SIG-M5 (cell line): ENCODE measurements around the gene WDR70.
"Not testable (repeated sequence)": the region's sequence is repeated elsewhere in the genome, so short reads cannot be mapped to it uniquely, and the experiment has no call there.

Source experiments
- DNase-seq: peaks from one replicate; lab custom pipeline; 2025; lab: John Stamatoyannopoulos, UW

Gene WDR70

GRCh38 chr5:37454402-37455055 is 75.4 kb downstream of the WDR70 start:
- not testable (repeated sequence) for DNase-seq

GRCh38 chr5:37463191-37464051 is 84.3 kb downstream of the WDR70 start:
- DNase-seq: peak; percentile 52

- DNase-seq: not testable (repeated sequence)
Observed at GRCh38 chr5:37464581-37464980, 85.5 kb downstream of the WDR70 start.

GRCh38 chr5:37469383-37469782 is 90.3 kb downstream of the WDR70 start:
- not testable (repeated sequence) for DNase-seq

GRCh38 chr5:37471666-37472197 is 92.6 kb downstream of the WDR70 start:
- DNase-seq: no peak

DNA sequence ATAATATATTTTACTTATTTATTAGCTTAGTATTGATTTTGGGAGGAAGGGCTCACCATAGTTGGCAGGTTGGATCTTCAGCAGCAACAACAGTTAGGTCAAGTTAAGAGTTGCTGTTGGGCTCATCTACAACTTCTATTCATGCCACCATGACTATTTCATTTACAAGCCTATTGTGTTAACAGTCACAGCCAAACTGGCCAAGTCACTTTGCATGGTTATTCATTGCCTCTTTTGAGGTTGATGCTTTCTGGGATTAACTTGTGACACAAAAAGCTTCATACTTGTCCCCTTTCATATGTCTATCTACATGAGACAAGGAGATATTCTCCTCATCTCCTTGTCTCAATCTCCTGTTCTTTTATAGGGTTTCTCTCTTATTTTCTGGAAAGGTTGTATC is 98.3 kb downstream of the WDR70 start:
- DNase-seq: no peak

DNA sequence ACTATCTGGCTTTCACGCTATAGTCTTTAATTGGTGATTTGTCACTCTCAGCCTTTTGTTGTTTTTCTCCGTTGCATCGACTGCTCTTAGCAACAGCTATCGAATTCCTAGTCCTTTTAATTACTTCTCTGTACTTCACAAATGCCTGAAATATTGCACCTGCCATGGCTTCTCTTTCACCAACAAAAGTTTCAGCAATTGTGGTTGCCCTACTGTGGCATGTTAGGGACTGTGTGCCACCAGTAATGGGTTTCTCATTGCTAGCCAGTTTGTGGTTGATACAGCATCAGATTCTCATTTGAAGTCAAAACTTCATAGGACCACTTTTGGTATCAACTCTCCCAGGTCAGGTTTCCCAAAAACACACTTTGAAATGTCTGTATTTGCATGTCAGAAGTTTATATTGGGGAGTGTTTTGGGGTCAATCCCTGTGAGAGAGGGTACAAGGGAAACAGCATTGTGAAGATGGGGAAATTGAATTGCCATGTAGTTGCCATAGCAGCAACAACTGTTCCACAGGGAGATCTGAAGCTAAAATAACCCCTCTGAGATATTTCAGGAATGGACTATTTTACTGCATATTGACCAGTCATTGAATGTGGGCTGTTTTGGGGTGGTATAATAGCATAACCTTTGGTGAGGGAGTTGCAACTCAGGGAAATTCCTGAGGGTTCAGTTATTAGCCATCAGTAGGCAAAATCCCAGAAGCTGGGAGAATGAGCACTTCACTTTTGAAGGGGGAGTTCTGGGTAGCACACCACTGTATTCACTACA is 99.2 kb downstream of the WDR70 start:
- DNase-seq: no peak

- DNase-seq: not testable (repeated sequence)
Observed at GRCh38 chr5:37481395-37481794, 102.3 kb downstream of the WDR70 start.

- DNase-seq: no peak
Observed at GRCh38 chr5:37490120-37490810, 111.1 kb downstream of the WDR70 start.

- DNase-seq: no peak
Observed at GRCh38 chr5:37490931-37491330, 111.8 kb downstream of the WDR70 start.

- no peak for DNase-seq
Observed at GRCh38 chr5:37492778-37493555, 113.8 kb downstream of the WDR70 start.

DNA sequence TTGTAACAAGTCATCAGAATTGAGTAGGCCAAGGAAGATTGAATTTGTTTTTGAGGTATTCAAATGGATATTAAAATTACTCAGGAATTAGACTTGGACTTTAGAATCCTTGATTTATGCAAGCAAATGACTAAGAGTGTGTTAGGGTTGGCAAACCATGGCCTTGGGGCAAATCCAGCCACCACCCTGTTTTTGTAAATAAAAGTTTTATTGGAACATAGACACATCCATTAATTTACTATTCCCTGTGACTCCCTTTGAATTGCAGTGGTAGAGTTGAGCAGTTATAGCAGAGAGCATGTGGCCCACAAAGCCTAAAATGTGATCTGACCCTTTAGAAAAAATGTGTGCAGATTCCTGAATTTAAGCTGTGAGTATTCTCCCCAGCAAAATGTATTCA is 115.6 kb downstream of the WDR70 start:
- no peak for DNase-seq

GRCh38 chr5:37495210-37495609 is 116.1 kb downstream of the WDR70 start:
- DNase-seq: no peak

- no peak for DNase-seq
Observed at GRCh38 chr5:37495668-37496347, 116.7 kb downstream of the WDR70 start.

GRCh38 chr5:37496902-37497445 is 117.9 kb downstream of the WDR70 start:
- no peak for DNase-seq

DNA sequence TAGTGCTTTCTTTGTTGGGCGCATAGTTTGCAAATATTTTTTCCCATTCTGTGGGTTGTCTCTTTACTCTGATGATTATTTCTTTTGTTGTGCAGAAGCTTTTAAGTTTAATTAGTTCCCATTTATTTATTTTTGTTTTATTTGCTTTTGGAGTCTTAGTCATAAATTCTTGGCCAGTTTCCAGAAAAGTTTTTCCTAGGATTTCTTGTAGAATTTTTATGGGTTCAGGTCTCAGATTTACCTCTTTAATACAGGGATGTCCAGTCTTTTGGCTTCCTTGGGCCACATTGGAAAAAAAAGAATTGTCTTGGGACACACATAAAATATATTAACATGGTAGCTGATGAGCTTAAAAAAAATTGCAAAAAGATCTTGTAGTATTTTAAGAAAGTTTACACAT is 122.0 kb downstream of the WDR70 start:
- no peak for DNase-seq

DNA sequence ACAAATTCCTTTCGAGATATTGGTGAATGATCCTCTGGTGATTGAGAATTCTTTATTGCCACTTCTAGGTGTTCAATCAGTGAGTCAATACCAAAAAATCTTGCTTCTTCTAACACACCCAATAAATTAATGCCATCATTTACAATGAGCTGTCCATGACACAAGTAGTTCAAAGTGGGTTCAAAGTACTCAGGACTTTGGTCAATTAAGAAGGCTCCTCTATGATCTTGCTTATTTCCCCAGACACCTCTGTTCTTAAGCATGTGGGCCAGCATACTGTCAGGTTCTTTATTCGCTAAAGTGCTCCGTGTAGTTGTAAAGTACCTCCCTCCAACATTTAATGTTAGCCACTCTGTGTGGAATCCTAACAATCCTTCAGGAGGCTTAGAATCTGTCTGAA is 127.1 kb downstream of the WDR70 start:
- DNase-seq: no peak

DNA sequence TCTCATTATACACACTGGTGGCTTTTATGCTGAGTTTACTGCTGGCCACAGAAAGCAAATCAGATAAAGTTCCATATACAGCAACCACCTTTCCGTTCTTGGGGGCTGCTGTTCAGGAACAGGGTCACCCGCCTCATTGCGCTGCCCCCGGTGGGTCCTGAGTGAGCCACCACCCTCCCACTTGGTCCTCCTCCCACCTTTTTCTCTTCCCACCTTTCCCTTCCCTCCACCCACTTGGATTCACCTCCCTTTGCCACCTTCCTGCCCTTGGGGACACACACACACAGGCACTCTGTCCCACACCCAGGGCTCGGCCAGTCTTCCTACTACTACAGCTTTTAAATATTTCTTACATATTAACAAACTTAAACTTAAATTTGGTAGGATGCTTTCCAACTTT is 127.6 kb downstream of the WDR70 start:
- DNase-seq: no peak

- no peak for DNase-seq
Observed at GRCh38 chr5:37511646-37512045, 132.5 kb downstream of the WDR70 start.

- DNase-seq: no peak
Observed at GRCh38 chr5:37514946-37515345, 135.8 kb downstream of the WDR70 start.
